GM12874 (cell line): ENCODE data around the gene TEX13D.

ENCODE experiments used
- TF ChIP-seq, protein P1 (sequence below): IDR thresholded peaks from 2 replicates; pipeline ENCODE4 v1.5.1; 2011; ENCODE audit warnings: low read depth, mild to moderate bottlenecking, control low read depth, low read length, moderate library complexity; ENCODE audit not compliant: insufficient read depth

TEX13D gene

DNA sequence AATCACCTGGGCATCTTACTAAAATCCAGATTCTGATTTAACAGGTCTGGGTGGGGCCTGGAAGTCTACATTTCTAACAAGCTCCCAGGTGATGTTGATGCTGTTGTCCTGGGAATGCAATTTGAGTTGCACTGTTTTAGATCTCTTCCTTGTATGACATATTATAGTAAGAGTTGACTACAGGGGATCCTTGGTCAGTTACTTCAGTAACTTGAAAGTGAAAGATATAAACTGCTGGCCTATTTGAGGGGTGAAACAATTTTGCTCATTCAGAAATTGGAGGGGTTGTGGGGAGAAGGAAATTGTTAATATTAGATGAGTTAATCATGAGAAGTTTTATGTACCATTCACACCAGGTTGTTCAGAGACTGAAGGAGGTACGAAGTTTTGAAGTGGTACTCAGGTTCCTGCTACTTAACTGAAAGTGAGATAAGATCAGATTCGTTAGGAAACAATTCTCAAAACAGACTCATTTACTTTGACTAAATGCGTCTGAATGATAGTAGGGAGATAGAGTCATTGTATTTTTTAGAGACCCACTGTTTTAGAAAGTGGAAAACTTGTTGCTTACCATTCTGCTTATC lies 26.4 kb downstream of the TEX13D start:
- TF ChIP-seq, protein P1, sequence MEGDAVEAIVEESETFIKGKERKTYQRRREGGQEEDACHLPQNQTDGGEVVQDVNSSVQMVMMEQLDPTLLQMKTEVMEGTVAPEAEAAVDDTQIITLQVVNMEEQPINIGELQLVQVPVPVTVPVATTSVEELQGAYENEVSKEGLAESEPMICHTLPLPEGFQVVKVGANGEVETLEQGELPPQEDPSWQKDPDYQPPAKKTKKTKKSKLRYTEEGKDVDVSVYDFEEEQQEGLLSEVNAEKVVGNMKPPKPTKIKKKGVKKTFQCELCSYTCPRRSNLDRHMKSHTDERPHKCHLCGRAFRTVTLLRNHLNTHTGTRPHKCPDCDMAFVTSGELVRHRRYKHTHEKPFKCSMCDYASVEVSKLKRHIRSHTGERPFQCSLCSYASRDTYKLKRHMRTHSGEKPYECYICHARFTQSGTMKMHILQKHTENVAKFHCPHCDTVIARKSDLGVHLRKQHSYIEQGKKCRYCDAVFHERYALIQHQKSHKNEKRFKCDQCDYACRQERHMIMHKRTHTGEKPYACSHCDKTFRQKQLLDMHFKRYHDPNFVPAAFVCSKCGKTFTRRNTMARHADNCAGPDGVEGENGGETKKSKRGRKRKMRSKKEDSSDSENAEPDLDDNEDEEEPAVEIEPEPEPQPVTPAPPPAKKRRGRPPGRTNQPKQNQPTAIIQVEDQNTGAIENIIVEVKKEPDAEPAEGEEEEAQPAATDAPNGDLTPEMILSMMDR, result no peak

DNA sequence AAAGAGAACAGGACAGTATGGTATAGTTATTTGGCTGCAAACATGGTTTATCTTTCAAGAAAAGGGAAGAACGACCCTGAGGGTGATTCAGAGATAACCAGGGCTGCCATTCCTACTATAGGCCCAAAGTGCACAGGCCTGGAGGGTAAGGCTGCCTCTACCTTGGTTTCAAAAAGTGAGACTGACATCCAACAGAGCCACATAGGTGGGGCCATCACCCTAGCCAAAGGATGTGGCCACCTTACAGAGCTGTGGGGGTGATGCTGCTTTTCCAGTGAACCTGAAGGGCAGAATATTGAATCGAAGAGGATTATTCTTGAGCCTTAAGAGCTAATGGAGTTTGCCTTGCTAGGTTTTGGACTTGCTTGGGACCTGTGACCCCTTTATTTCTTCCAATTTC lies 29.6 kb downstream of the TEX13D start:
- TF ChIP-seq, protein P1, result no peak

DNA sequence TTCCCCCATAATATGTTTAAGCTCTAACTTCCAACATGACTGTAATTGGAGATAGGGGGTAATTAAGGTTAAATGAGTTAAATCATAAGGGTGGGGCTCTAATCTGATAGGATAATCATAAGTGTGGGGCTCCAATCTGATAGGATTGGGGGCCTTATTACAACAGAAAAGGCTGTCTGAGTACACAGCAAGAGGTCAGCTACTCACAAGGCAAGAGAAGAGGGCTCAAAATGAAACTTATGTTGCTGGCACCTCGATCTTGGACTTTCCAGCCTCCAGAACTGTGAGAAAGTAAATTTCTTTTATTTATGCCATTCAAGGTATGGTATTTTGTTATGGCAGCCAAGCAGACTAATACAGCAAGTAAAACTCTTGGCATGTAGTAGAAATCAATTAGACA lies 30.3 kb downstream of the TEX13D start:
- TF ChIP-seq, protein P1, result no peak

DNA sequence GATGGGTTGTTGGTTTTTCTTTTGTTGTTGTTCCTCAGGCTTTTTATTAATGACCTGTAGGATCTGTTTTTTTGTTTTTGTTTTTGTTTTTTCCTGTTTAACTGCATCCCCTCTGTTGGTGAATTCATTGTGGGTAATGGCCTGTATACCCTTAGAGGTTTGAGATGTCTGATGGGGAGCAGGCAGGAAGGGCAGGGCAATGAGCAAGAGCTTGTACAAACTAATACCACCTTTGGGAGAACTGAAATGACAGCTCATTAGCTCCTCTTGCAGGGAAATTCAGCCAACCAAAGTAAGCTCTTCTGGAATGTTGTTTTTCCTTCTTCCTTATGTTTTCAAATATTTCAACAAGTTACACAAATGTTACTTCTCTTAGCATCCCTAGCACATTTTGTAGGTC lies 37.3 kb downstream of the TEX13D start:
- TF ChIP-seq, protein P1, result no peak

DNA sequence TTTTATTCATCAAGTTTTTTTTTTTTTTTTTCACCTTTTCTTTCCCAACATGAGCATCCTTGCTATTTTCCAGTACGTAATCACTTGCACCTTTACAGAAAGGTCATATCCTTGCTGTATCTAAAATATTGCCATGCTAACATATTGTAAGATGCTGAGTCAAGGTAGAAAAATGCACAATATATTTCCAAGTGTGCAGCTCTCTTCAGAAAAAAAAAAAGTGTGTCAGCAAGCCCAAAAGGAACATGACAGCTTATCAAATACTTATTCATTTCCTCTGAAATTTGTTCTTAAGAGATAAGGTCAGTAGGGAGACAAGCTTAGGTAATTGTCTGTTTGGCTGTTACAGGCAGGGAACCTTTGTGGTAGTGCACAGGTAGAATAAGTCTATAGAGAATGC lies 40.9 kb downstream of the TEX13D start:
- TF ChIP-seq, protein P1, result no peak

DNA sequence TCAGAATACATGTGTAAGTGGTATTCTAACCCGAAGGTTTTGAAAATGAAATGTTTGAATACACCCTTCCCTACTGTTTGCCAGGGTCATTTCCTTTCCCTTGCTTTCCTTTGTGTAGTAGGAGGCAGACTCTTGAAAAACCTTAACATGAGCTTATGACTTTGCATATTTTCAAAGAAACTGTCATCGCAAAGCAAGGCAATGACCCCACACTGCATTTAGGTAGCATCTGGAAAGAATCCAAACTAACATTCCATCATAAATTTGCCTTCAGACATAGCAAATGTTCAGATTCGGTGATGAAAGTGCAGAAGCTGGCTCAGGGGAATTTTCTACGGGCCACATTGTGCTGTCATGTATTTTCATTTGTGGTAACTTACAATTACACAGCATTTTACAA lies 46.2 kb downstream of the TEX13D start:
- TF ChIP-seq, protein P1, result no peak

DNA sequence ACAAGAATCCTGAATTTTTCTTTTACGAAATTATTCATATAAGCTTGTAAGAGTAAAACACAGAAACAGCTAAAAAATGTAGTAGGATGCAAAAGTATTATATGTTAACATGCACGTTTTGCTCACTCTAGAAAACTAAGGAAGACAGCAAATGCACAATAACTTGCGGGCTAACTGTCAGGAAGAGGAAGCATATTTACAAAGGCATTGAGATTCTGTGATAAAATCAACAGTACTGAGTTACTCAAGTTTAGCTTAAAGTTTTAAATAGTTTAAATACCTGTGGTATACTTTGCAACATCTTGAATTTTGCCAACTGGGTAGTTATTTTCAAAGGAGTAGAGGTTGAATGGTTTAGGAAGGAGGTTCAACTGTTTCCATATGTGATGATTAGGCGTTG lies 50.9 kb downstream of the TEX13D start:
- TF ChIP-seq, protein P1, result no peak

DNA sequence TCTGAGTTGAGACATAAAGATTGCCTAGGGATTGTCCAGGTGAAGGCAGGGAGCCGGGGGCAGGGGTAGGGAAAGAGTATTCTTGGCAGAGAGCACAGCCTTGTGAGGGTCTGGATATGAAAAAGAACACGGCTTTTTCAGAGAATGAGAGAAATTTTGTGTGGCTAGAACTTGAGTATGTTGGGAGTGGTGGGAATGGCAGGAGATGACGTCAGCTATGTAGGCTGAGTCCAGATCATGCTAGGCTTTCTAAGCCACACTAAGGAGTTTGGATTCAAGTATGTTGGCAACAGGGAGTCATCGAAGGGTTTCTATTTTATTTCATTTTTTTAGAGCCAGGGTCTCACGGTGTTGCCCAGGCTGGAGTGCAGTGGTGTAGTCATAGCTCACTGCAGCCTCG lies 53.9 kb downstream of the TEX13D start:
- TF ChIP-seq, protein P1, result no peak
